BLaER1 (cell line): ENCODE measurements around the gene TFAP2B.

Experiments used
- H3K27ac ChIP-seq: shearing (Covaris generic); formaldehyde crosslinking; 2 replicates; pipeline ENCODE4 v1.8.1; 2022
- H3K27me3 ChIP-seq: shearing (Covaris generic); formaldehyde crosslinking; 2 replicates; pipeline ENCODE4 v1.8.1; 2022
- H3K36me3 ChIP-seq: shearing (Covaris generic); formaldehyde crosslinking; 2 replicates; pipeline ENCODE4 v1.8.1; 2022
- H3K4me1 ChIP-seq: shearing (Covaris generic); formaldehyde crosslinking; 2 replicates; pipeline ENCODE4 v1.8.1; 2022
- H3K4me2 ChIP-seq: shearing (Covaris generic); formaldehyde crosslinking; 2 replicates; pipeline ENCODE4 v1.8.1; 2022
- H3K4me3 ChIP-seq: shearing (Covaris generic); formaldehyde crosslinking; 2 replicates; pipeline ENCODE4 v1.8.1; 2022
- H3K9ac ChIP-seq: shearing (Covaris generic); formaldehyde crosslinking; 2 replicates; pipeline ENCODE4 v1.8.1; 2022
- H3K9me3 ChIP-seq: shearing (Covaris generic); formaldehyde crosslinking; 2 replicates; pipeline ENCODE4 v1.8.1; 2022
- H4K20me1 ChIP-seq: shearing (Covaris generic); formaldehyde crosslinking; 2 replicates; pipeline ENCODE4 v1.8.1; 2022
- Cebpa-rat ChIP-seq: shearing (Covaris generic); IDR thresholded peaks from 2 replicates; pipeline ENCODE4 v1.8.1; 2022

The TFAP2B gene

DNA sequence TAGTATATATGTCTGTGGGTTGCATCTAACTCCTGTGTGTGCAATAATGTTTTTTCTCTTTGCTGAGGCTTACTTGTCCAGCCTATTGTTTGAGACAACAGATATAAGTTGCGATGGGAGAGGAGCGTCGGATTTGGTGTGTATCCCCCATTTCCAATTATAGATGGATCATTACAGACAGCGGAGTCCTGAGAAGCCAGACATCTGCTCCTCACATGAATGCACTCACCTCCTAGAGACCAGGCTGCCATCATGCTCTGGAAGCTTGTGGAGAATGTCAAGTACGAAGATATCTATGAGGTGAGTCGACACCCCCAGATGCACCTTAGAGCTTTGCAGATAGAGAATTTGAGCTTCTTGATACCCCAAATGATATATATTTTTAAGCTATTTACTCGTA lies at the start of gene TFAP2B:
TSS of gene TFAP2B (plus strand) at position 199 of the 400 bp plus-strand sequence. CDS start at position 220, 21 bp downstream.
- H3K4me2 ChIP-seq = no peak within 1 kb of the TSS
- peaks cover 20% of the 10 kb centered on the region for H3K9me3 ChIP-seq
- no peak within 1 kb of the TSS for H3K27ac ChIP-seq
- peaks cover 68% of the 10 kb centered on the region for H3K27me3 ChIP-seq
- H3K36me3 ChIP-seq = no peaks in the 10 kb centered on the region
- H3K9ac ChIP-seq = no peak within 1 kb of the TSS
- H3K4me1 ChIP-seq = no peaks in the 10 kb centered on the region
- no peak for TF ChIP-seq Cebpa-rat
- no peaks in the 10 kb centered on the region for H4K20me1 ChIP-seq
- no peak within 1 kb of the TSS for H3K4me3 ChIP-seq

DNA sequence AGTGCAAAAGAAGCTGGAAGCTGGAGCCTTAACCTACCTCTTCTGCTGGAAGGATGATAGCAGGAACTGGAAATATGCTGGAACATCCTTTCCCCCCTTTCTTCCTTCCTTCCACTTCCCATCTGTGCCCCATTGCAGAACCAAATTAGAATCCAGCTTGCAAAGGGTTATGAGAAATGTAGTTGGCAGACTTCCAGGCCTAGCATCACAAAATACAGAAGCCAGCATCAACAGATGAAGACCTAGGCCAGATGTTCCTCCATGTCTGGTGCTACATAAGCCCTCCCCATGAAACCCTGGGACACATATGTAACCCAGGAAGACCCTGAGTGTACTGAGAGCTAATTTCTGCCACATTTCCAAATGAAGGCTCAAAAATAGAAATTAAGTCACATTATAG lies 40.0 kb upstream of the TFAP2B start:
- H3K4me1 ChIP-seq = no peaks in the 10 kb centered on the region
- no peaks in the 10 kb centered on the region for H3K36me3 ChIP-seq
- H3K27me3 ChIP-seq = no peaks in the 10 kb centered on the region
- H4K20me1 ChIP-seq = no peaks in the 10 kb centered on the region
- no peak overlapping the region for H3K9ac ChIP-seq
- H3K4me2 ChIP-seq = no peak overlapping the region
- TF ChIP-seq Cebpa-rat = no peak
- no peak overlapping the region for H3K4me3 ChIP-seq
- no peaks in the 10 kb centered on the region for H3K9me3 ChIP-seq
- no peak overlapping the region for H3K27ac ChIP-seq

- Histone ChIP-seq H3K36me3 (no peaks in the 10 kb centered on the region), H3K4me3 (no peak overlapping the region), H3K9me3 (no peaks in the 10 kb centered on the region), H3K4me2 (no peak overlapping the region), H4K20me1 (no peaks in the 10 kb centered on the region), H3K27me3 (no peaks in the 10 kb centered on the region), H3K4me1 (no peaks in the 10 kb centered on the region), H3K9ac (no peak overlapping the region), H3K27ac (no peak overlapping the region)
- TF ChIP-seq Cebpa-rat = no peak
These were observed 38.3 kb upstream of the TFAP2B start for GRCh38 chr6:50780382-50780781.

- no peak overlapping the region for H3K4me2 ChIP-seq
- no peaks in the 10 kb centered on the region for H3K4me1 ChIP-seq
- no peak for TF ChIP-seq Cebpa-rat
- no peak overlapping the region for H3K4me3 ChIP-seq
- H3K36me3 ChIP-seq = no peaks in the 10 kb centered on the region
- H3K27ac ChIP-seq = no peak overlapping the region
- no peaks in the 10 kb centered on the region for H4K20me1 ChIP-seq
- H3K9me3 ChIP-seq = no peaks in the 10 kb centered on the region
- no peaks in the 10 kb centered on the region for H3K27me3 ChIP-seq
- H3K9ac ChIP-seq = no peak overlapping the region
These were observed 32.8 kb upstream of the TFAP2B start for GRCh38 chr6:50785921-50786320.

- Histone ChIP-seq H4K20me1 (no peaks in the 10 kb centered on the region), H3K4me3 (no peak overlapping the region), H3K27ac (no peak overlapping the region), H3K36me3 (no peaks in the 10 kb centered on the region), H3K27me3 (no peaks in the 10 kb centered on the region), H3K4me2 (no peak overlapping the region), H3K4me1 (no peaks in the 10 kb centered on the region; the same call in 1 of the 2 replicates), H3K9me3 (no peaks in the 10 kb centered on the region), H3K9ac (no peak overlapping the region)
- TF ChIP-seq Cebpa-rat = no peak
These were observed 26.7 kb upstream of the TFAP2B start for GRCh38 chr6:50791900-50792508.

DNA sequence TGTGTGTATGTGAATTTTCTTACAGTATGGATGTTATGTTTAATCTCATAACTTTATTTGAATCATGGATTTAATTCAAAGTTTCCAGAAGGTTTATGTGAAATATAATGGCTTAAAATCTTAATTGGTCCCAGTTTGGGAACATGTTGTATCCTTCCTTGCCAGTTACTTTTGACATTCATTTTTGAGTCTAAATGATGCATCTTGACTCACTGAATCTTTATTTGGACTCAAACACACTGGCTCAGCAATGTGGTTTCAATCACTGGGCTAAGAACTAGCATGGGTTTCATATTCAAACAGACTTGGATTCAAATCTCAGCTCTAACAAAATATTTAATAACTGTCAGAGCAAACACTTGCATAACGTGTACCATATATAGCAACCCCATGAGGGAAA lies 25.9 kb upstream of the TFAP2B start:
- no peak for TF ChIP-seq Cebpa-rat
- Histone ChIP-seq H3K9me3 (no peaks in the 10 kb centered on the region), H4K20me1 (no peaks in the 10 kb centered on the region), H3K4me3 (no peak overlapping the region), H3K27me3 (no peaks in the 10 kb centered on the region), H3K9ac (no peak overlapping the region), H3K36me3 (no peaks in the 10 kb centered on the region), H3K27ac (no peak overlapping the region), H3K4me1 (no peaks in the 10 kb centered on the region; the same call in 1 of the 2 replicates), H3K4me2 (no peak overlapping the region)

GRCh38 chr6:50795574-50795973 lies 23.1 kb upstream of the TFAP2B start:
- H3K27ac ChIP-seq = no peak overlapping the region
- no peaks in the 10 kb centered on the region for H4K20me1 ChIP-seq
- H3K4me1 ChIP-seq = no peaks in the 10 kb centered on the region; the same call in 1 of the 2 replicates
- no peak overlapping the region for H3K4me3 ChIP-seq
- no peak overlapping the region for H3K4me2 ChIP-seq
- H3K27me3 ChIP-seq = no peaks in the 10 kb centered on the region
- H3K9ac ChIP-seq = no peak overlapping the region
- H3K36me3 ChIP-seq = no peaks in the 10 kb centered on the region
- no peaks in the 10 kb centered on the region for H3K9me3 ChIP-seq
- no peak for TF ChIP-seq Cebpa-rat

GRCh38 chr6:50804283-50804682 lies 14.4 kb upstream of the TFAP2B start:
- Histone ChIP-seq H3K27me3 (no peaks in the 10 kb centered on the region), H3K9me3 (no peaks in the 10 kb centered on the region), H3K27ac (no peak overlapping the region), H3K4me2 (no peak overlapping the region), H3K9ac (no peak overlapping the region), H4K20me1 (no peaks in the 10 kb centered on the region), H3K36me3 (no peaks in the 10 kb centered on the region), H3K4me1 (no peaks in the 10 kb centered on the region), H3K4me3 (no peak overlapping the region)
- no peak for TF ChIP-seq Cebpa-rat

DNA sequence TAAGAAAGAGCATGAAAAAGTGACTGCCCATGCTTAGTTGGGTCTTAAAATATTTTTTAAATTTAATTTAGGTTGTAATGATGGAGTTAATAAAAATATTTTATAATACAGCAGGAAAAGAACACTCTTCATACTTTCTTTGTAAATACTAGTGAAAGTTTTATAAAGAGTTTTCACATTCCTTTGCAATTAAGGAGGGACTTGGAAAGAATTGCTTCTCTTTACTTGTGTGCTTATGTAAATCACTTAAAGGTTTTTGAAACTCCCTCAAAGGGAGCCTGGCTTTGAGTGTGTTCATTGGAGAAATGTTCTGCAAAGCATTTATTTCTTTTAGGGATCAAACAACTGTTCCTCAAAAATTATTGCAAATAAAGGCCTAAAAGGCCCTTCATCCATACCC lies 11.6 kb upstream of the TFAP2B start:
- Histone ChIP-seq H3K4me3 (no peak overlapping the region), H3K27me3 (no peaks in the 10 kb centered on the region), H3K9me3 (no peaks in the 10 kb centered on the region), H3K4me2 (no peak overlapping the region), H3K9ac (no peak overlapping the region), H4K20me1 (no peaks in the 10 kb centered on the region), H3K4me1 (no peaks in the 10 kb centered on the region), H3K36me3 (no peaks in the 10 kb centered on the region), H3K27ac (no peak overlapping the region)
- no peak for TF ChIP-seq Cebpa-rat

DNA sequence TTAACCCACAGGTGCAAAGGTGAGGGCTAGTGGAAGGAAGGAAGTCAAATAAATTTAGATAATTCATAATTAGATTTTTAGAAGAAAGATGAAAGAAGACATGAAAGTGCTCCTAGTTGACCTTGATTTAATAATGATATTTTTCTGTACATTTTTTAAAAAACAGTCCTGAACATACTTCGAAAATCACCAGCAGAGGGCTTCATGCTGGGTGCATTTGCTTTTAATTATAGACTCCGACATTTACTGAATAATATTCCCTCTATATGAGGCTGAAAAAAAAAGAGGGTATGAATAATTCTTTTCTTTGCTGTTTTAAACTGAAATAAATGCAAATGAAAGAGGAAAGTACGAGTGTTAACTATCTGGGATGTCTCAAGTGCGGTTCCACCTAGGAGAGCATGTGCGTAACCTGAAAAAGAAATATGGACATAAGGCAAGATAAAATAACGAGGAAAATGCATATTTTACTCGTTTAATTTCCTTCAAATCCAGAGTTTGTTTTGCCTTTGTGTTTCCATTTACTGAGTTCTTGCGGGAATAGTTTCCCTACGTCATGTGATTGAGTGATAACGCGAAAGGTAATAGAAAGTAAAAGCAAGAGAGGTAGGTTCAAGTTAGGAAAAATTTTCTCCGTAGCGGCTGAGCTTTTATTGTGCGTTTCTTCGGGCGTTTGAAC lies 3.1 kb upstream of the TFAP2B start:
- Histone ChIP-seq H3K4me2 (peak overlapping the region; percentile 68), H3K4me1 (no peaks in the 10 kb centered on the region), H3K9ac (no peak overlapping the region), H3K9me3 (peaks cover 14% of the 10 kb centered on the region), H3K4me3 (peak overlapping the region; percentile 57), H3K36me3 (no peaks in the 10 kb centered on the region), H3K27ac (no peak overlapping the region), H4K20me1 (no peaks in the 10 kb centered on the region), H3K27me3 (peaks cover 37% of the 10 kb centered on the region)
- no peak for TF ChIP-seq Cebpa-rat
